GM18502 (cell line): ENCODE results near the gene TRIM7.
"Not testable (repeated sequence)": the region's sequence is repeated elsewhere in the genome, so short reads cannot be mapped to it uniquely, and the experiment has no call there.

Experiments
- ATAC-seq: cut with Tn5 transposase; IDR thresholded peaks from one replicate; pipeline ENCODE4 v1.9.1; 2021; ENCODE audit warnings: mild to moderate bottlenecking; ENCODE audit not compliant: unreplicated experiment, poor library complexity

The TRIM7 gene

GRCh38 chr5:181215997-181216989 is 11.3 kb upstream of the TRIM7 start:
- ATAC-seq, result no peak

GRCh38 chr5:181214249-181214648 is 9.3 kb upstream of the TRIM7 start:
- ATAC-seq, result not testable (repeated sequence)

- no peak for ATAC-seq
These were observed 7.9 kb upstream of the TRIM7 start for GRCh38 chr5:181212934-181213333.

- ATAC-seq, result no peak
These were observed 7.1 kb upstream of the TRIM7 start for GRCh38 chr5:181212080-181212479.

GRCh38 chr5:181211208-181211607 is 6.2 kb upstream of the TRIM7 start:
- ATAC-seq, result no peak

- not testable (repeated sequence) for ATAC-seq
These were observed 5.7 kb upstream of the TRIM7 start for GRCh38 chr5:181210698-181211097.

GRCh38 chr5:181210148-181210547 is 5.2 kb upstream of the TRIM7 start:
- not testable (repeated sequence) for ATAC-seq

GRCh38 chr5:181209006-181209405 is 4.0 kb upstream of the TRIM7 start:
- ATAC-seq, result not testable (repeated sequence)

GRCh38 chr5:181207960-181208253 is 2.9 kb upstream of the TRIM7 start:
- ATAC-seq, result no peak

- peak; percentile 34 for ATAC-seq
These were observed 2.4 kb upstream of the TRIM7 start for GRCh38 chr5:181207214-181207959.

- no peak for ATAC-seq
These were observed 1.0 kb upstream of the TRIM7 start for GRCh38 chr5:181205761-181206649.

- no peak for ATAC-seq
These were observed 727 bp downstream of the TRIM7 start for GRCh38 chr5:181204113-181204825.

- ATAC-seq, result no peak
These were observed 1.3 kb downstream of the TRIM7 start for GRCh38 chr5:181203777-181204112.

GRCh38 chr5:181203093-181203711 is 1.8 kb downstream of the TRIM7 start:
- ATAC-seq, result no peak

- no peak for ATAC-seq
These were observed 4.2 kb downstream of the TRIM7 start for GRCh38 chr5:181200816-181201215.

GRCh38 chr5:181199881-181200638 is 4.9 kb downstream of the TRIM7 start:
- ATAC-seq, result no peak

GRCh38 chr5:181198905-181199519 is 6.0 kb downstream of the TRIM7 start:
- peak; percentile 72 for ATAC-seq

- no peak for ATAC-seq
These were observed 6.8 kb downstream of the TRIM7 start for GRCh38 chr5:181198106-181198685.
